ENCODE measurements around the gene IFITM2. TPM values are rescaled to one million over a fixed set of nuclear protein-coding genes. Genes with fewer than 3 reads are reported as not detected.
"Not testable (repeated sequence)": the region's sequence is repeated elsewhere in the genome, so short reads cannot be mapped to it uniquely, and the experiment has no call there.

Gene IFITM2
- total RNA-seq, 6 experiments from 2014 or later, result 157 to 624 (median 390) TPM

GRCh38 chr11:328012-328411 lies 20.4 kb downstream of the IFITM2 start:
- DNase-seq (peak in 1 of 3 donors; percentile 46), ATAC-seq (no peak)
- no peaks in the 10 kb centered on the region for H3K36me3 ChIP-seq
- H3K9me3 ChIP-seq, result no peaks in the 10 kb centered on the region
- H3K4me1 ChIP-seq, result peaks cover 0 to 20% (median 9%) of the 10 kb centered on the region in 4 donors
- peak overlapping the region in 2 of 3 donors; percentile 85 to 93 for H3K27ac ChIP-seq
- TF ChIP-seq POLR2A (IDR thresholded peaks at IDR 0.05), result no peak
- no peak for TF ChIP-seq CTCF (IDR thresholded peaks at IDR 0.05)
- no peak overlapping the region for H3K4me3 ChIP-seq
- intact Hi-C loops (cut with DNase I), result no loop called here
- WGBS (ENCODE audit: insufficient coverage, low coverage, low lambda C conversion rate, missing lambda C conversion rate), result 83% methylated on average over 6 of the region's 13 CpGs
- H3K27me3 ChIP-seq, result no peaks in the 10 kb centered on the region

GRCh38 chr11:328516-329100 lies 21.0 kb downstream of the IFITM2 start:
- intact Hi-C loops (cut with DNase I); H3K36me3 ChIP-seq; H3K9me3 ChIP-seq; H3K4me3 ChIP-seq; H3K27me3 ChIP-seq; ATAC-seq: not testable (repeated sequence)
- DNase-seq, result peak in 1 of 3 donors; percentile 31
- 79% methylated on average over 10 of the region's 15 CpGs for WGBS (ENCODE audit: insufficient coverage, low coverage, low lambda C conversion rate, missing lambda C conversion rate)
- peaks cover 0 to 20% (median 9%) of the 10 kb centered on the region in 4 donors for H3K4me1 ChIP-seq
- peak overlapping the region in 1 of 3 donors; percentile 53 for H3K27ac ChIP-seq

GRCh38 chr11:329886-330253 lies 22.3 kb downstream of the IFITM2 start:
- peaks cover 0 to 20% (median 9%) of the 10 kb centered on the region in 4 donors for H3K4me1 ChIP-seq
- peak overlapping the region in 1 of 3 donors; percentile 37 for H3K27ac ChIP-seq
- H3K4me3 ChIP-seq, result no peak overlapping the region
- WGBS (ENCODE audit: insufficient coverage, low coverage, low lambda C conversion rate, missing lambda C conversion rate), result 81% methylated on average over 2 of the region's 2 CpGs
- no peaks in the 10 kb centered on the region for H3K36me3 ChIP-seq
- DNase-seq (peak in 1 of 3 donors; percentile 24), ATAC-seq (no peak)
- H3K27me3 ChIP-seq, result no peaks in the 10 kb centered on the region
- no peaks in the 10 kb centered on the region for H3K9me3 ChIP-seq
- TF ChIP-seq POLR2A (IDR thresholded peaks at IDR 0.05) (no peak), CTCF (IDR thresholded peaks at IDR 0.05) (no peak)
- intact Hi-C loops (cut with DNase I), result no loop called here

- TF ChIP-seq POLR2A (IDR thresholded peaks at IDR 0.05), result no peak
- TF ChIP-seq CTCF (IDR thresholded peaks at IDR 0.05), result no peak
- 81% methylated on average over 3 of the region's 14 CpGs for WGBS (ENCODE audit: insufficient coverage, low coverage, low lambda C conversion rate, missing lambda C conversion rate)
- no peaks in the 10 kb centered on the region for H3K36me3 ChIP-seq
- intact Hi-C loops (cut with DNase I), result no loop called here
- no peak overlapping the region for H3K4me3 ChIP-seq
- ATAC-seq (no peak), DNase-seq (peak in 1 of 3 donors; percentile 48)
- H3K9me3 ChIP-seq, result no peaks in the 10 kb centered on the region
- peaks cover 0 to 20% (median 9%) of the 10 kb centered on the region in 4 donors for H3K4me1 ChIP-seq
- H3K27ac ChIP-seq, result no peak overlapping the region
- H3K27me3 ChIP-seq, result no peaks in the 10 kb centered on the region
Measured at GRCh38 chr11:330307-330693, 22.7 kb downstream of the IFITM2 start.

- no peak for ATAC-seq
- intact Hi-C loops (cut with DNase I), result no loop called here
- no peak overlapping the region for H3K4me3 ChIP-seq
- no peak for TF ChIP-seq CTCF (IDR thresholded peaks at IDR 0.05)
- TF ChIP-seq POLR2A (IDR thresholded peaks at IDR 0.05), result no peak
- peaks cover 0 to 20% (median 9%) of the 10 kb centered on the region in 4 donors for H3K4me1 ChIP-seq
- WGBS (ENCODE audit: insufficient coverage, low coverage, low lambda C conversion rate, missing lambda C conversion rate), result 66% methylated on average over 23 of the region's 34 CpGs
- peak in 1 of 3 donors; percentile 46 for DNase-seq
- no peaks in the 10 kb centered on the region for H3K9me3 ChIP-seq
- H3K36me3 ChIP-seq, result no peaks in the 10 kb centered on the region
- H3K27me3 ChIP-seq, result no peaks in the 10 kb centered on the region
- H3K27ac ChIP-seq, result no peak overlapping the region
Measured at GRCh38 chr11:330694-331357, 23.2 kb downstream of the IFITM2 start.

Measured in right lobe of liver (tissue), 6 donors.